Breast epithelium (tissue), 4 donors: ENCODE results near the gene UMPS. TPM values are rescaled to one million over a fixed set of nuclear protein-coding genes. Genes with fewer than 3 reads are reported as not detected.
"Not testable (repeated sequence)": the region's sequence is repeated elsewhere in the genome, so short reads cannot be mapped to it uniquely, and the experiment has no call there.

Experiments used
- DNase-seq, 2 donors: peaks; one replicate each; pipeline ENCODE4 v3.0.0-alpha.2; 2019; ENCODE audit warnings: low spot score in 2 of 2
- H3K27ac ChIP-seq, 2 donors: fragments of 200-600 bp; sonication (generic) in 1 of 2; one replicate each; pipeline ENCODE4 v1.5.1; 2016 to 2019; ENCODE audit warnings: mild to moderate bottlenecking in 1 of 2
- H3K27me3 ChIP-seq, 2 donors: fragments of 200-600 bp; sonication (generic) in 1 of 2; one replicate each; pipeline versions ENCODE4 v1.5.1 to v1.6.0; 2017 to 2019; ENCODE audit warnings: control low read depth in 1 of 2, mild to moderate bottlenecking in 1 of 2
- H3K36me3 ChIP-seq: fragments of 200-600 bp; one replicate; pipeline ENCODE4 v1.5.1; 2019
- H3K4me1 ChIP-seq, 2 donors: fragments of 200-600 bp; sonication (generic); one replicate each; pipeline ENCODE4 v1.5.1; 2016 to 2019; ENCODE audit warnings: control low read depth in 1 of 2
- H3K4me3 ChIP-seq, 3 donors: fragments of 200-600 bp; sonication (generic); 1 replicate in 2 of 3; 2 replicates in 1 of 3; pipeline ENCODE4 v1.5.1; 2016 to 2019; ENCODE audit warnings: mild to moderate bottlenecking in 3 of 3, moderate library complexity in 2 of 3
- H3K9me3 ChIP-seq, 2 donors: fragments of 200-600 bp; sonication (generic) in 1 of 2; one replicate each; pipeline ENCODE4 v1.5.1; 2016 to 2019; ENCODE audit warnings: control low read depth in 1 of 2
- CTCF ChIP-seq, 3 donors: fragments of 450-650 bp; IDR thresholded peaks; one replicate each; pipeline ENCODE4 v1.5.1; 2016 to 2017; ENCODE audit warnings: antibody characterized with exemption in 3 of 3, mild to moderate bottlenecking in 3 of 3, moderate library complexity in 3 of 3
- POLR2A ChIP-seq: fragments of 450-650 bp; IDR thresholded peaks from one replicate; pipeline ENCODE4 v1.6.1; 2016; ENCODE audit warnings: antibody characterized with exemption, mild to moderate bottlenecking, moderate library complexity
- POLR2AphosphoS5 ChIP-seq, 3 donors: sonication (generic); formaldehyde crosslinking; IDR thresholded peaks; one replicate each; pipeline ENCODE4 v1.6.1; 2017; ENCODE audit warnings: antibody characterized with exemption in 3 of 3
- intact Hi-C: fragments of 100-400 bp; cut with DNase I; formaldehyde crosslinking; loops from one replicate; pipeline ENCODE4 v1.15.1; 2023; ENCODE audit warnings: low total_unique reads
- total RNA-seq, 3 donors: library from RNA; depleted of rRNA; stranded (reverse); fragments of >200 nt; gene quantifications; one replicate each; pipeline ENCODE4 v1.1.0, GENCODE V29; 2016

Gene UMPS
- total RNA-seq, 3 donors from 2014 or later = 18.4 to 34.1 (median 28.0) TPM

- Histone ChIP-seq H3K27ac (peak overlapping the region in 1 of 2 donors; percentile 3), H3K4me3 (no peak overlapping the region), H3K9me3 (no peaks in the 10 kb centered on the region), H3K36me3 (no peaks in the 10 kb centered on the region), H3K27me3 (no peaks in the 10 kb centered on the region), H3K4me1 (peaks cover 0 to 21% of the 10 kb centered on the region in 2 donors)
- intact Hi-C loops = no loop called here
- no peak for TF ChIP-seq CTCF (IDR thresholded peaks at IDR 0.05)
- no peak for TF ChIP-seq POLR2AphosphoS5 (IDR thresholded peaks at IDR 0.05)
- no peak for TF ChIP-seq POLR2A
- DNase-seq = no peak
Observed at GRCh38 chr3:124788254-124788745, 58.0 kb downstream of the UMPS start.

- H3K9me3 ChIP-seq, H3K36me3 ChIP-seq, DNase-seq, intact Hi-C loops, H3K27me3 ChIP-seq, H3K4me3 ChIP-seq: not testable (repeated sequence)
- Histone ChIP-seq H3K27ac (peak overlapping the region; percentile 1 to 3), H3K4me1 (peaks cover 0 to 17% of the 10 kb centered on the region in 2 donors)
Observed at GRCh38 chr3:124789103-124789502, 58.9 kb downstream of the UMPS start.

- no peak overlapping the region for H3K4me3 ChIP-seq
- no peak for DNase-seq
- peaks cover 0 to 5% of the 10 kb centered on the region in 2 donors for H3K4me1 ChIP-seq
- intact Hi-C loops = no loop called here
- H3K9me3 ChIP-seq = no peaks in the 10 kb centered on the region
- no peaks in the 10 kb centered on the region for H3K27me3 ChIP-seq
- TF ChIP-seq POLR2A (no peak), CTCF (IDR thresholded peaks at IDR 0.05) (no peak), POLR2AphosphoS5 (IDR thresholded peaks at IDR 0.05) (no peak)
- no peaks in the 10 kb centered on the region for H3K36me3 ChIP-seq
- H3K27ac ChIP-seq = peak overlapping the region; percentile 66 to 80
Observed at GRCh38 chr3:124791142-124791541, 60.9 kb downstream of the UMPS start.

GRCh38 chr3:124791639-124792151, 61.4 kb downstream of the UMPS start:
- TF ChIP-seq CTCF (IDR thresholded peaks at IDR 0.05) (no peak), POLR2AphosphoS5 (IDR thresholded peaks at IDR 0.05) (peak in 1 of 3 donors; percentile 12)
- DNase-seq = no peak
- intact Hi-C loops = no loop called here

GRCh38 chr3:124792341-124793040, 62.2 kb downstream of the UMPS start:
- Histone ChIP-seq H3K4me3 (no peak overlapping the region), H3K9me3 (no peaks in the 10 kb centered on the region), H3K4me1 (no peaks in the 10 kb centered on the region), H3K27me3 (no peaks in the 10 kb centered on the region), H3K36me3 (no peaks in the 10 kb centered on the region), H3K27ac (peak overlapping the region; percentile 66 to 80)
- no peak for DNase-seq
- intact Hi-C loops = no loop called here
- no peak for TF ChIP-seq POLR2A
- TF ChIP-seq CTCF (IDR thresholded peaks at IDR 0.05) = no peak
- no peak for TF ChIP-seq POLR2AphosphoS5 (IDR thresholded peaks at IDR 0.05)

More at GRCh38 chr3:124791639-124792151, 61.4 kb downstream of the UMPS start:
- Histone ChIP-seq H3K4me3 (no peak overlapping the region), H3K27me3 (no peaks in the 10 kb centered on the region), H3K36me3 (no peaks in the 10 kb centered on the region), H3K9me3 (no peaks in the 10 kb centered on the region), H3K27ac (peak overlapping the region; percentile 66 to 80), H3K4me1 (peaks cover 0 to 5% of the 10 kb centered on the region in 2 donors)
